GM19438 (cell line): ENCODE measurements around the gene PRPS1.
"Not testable (repeated sequence)": the region's sequence is repeated elsewhere in the genome, so short reads cannot be mapped to it uniquely, and the experiment has no call there.

Experiments used
- ATAC-seq: cut with Tn5 transposase; IDR thresholded peaks from one replicate; pipeline ENCODE4 v1.9.1; 2021; ENCODE audit warnings: low read depth; ENCODE audit not compliant: unreplicated experiment

The PRPS1 gene

DNA sequence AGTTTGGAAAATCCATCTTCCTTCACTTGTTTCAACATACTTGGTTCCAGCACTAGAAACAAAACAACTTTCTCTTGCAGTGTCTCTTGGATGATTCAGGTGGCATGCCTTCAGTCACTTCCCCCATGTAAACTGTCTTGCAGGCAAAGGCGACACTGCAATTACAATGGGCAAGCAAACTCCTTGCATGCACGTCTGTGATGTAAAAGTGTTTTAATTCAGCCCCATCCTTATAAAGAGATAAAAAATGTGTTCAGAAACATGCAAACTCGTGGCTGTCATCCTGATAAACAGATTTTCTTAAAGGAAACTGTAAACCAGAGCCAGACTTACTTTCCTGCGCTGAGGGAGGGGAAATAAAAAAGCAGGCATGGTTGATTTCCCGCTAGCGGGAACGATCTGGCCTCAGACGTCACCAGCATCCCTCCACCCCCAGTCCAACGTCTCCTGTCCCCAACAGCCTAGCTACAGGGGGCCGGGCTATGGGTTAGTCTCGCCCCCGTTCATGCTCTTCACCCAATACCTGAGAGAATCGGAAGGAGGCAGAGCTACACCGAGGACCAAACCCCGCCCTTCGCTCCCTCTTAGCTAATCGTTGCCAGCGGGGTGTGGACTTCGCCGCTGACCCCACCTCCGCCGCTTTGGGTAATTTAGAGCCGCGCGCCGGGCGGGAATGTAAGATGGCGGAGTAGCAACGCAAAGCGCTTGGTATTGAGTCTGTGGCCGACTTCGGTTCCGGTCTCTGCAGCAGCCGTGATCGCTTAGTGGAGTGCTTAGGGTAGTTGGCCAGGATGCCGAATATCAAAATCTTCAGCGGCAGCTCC, at the start of gene PRPS1:
PRPS1 (plus strand) TSS at position 673 of the 824 bp plus-strand sequence; CDS start at position 792, 119 bp downstream.
- peak; percentile 98 for ATAC-seq

DNA sequence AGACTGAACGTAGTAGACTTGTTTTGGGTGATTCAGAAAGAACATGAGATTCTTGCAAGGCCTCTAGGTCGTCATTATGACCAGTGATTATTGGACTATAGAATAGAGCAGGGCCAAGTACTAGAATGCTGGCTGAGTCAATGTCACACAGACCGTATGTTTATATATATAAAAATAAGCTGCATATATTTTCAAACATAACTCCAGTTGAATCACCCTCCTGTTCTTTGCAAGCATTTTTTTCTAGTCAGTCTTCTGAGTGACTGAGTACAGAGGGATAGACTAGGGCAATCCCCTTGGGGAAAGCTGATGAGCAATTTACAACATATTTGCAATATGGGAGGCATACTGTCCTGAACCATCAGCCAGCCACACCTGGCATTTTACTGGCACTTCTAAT, 48.4 kb upstream of the PRPS1 start:
- no peak for ATAC-seq

DNA sequence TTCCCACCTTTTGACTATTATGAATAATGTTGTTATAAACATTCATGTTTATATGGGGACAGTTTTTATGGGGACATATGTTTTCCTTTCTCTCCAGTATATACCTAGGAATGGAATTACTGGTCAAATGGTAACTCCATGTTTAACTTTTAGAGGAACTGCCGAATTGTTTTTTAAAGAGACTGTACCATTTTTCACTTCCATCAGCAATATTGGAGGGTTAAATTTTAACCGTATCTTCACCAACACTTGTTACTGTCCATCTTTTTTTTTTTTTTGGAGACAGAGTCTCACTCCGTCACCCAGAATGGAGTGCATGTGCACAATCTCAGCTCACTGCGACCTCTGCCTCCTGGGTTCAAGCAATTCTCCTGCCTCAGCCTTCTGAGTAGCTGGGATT, 46.4 kb upstream of the PRPS1 start:
- no peak for ATAC-seq

DNA sequence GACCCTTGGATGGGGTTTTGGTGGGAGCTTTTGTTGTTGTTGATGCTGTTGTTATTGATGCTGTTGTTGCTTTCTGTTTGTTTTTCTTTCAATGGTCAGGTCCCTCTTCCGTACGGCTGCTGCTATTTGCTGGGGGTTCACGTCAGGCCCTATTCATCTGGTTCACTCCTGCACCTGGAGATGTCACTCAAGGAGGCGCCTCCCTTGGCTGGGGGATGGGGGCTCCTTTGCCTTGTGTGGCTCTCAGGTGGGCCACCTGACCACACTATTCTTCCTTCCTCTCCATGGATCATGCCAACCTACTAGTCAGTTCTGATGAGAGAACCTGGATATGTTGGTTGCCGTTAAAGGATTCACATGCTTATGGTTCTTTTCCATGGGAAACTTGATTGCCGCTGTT, 39.1 kb upstream of the PRPS1 start:
- no peak for ATAC-seq

DNA sequence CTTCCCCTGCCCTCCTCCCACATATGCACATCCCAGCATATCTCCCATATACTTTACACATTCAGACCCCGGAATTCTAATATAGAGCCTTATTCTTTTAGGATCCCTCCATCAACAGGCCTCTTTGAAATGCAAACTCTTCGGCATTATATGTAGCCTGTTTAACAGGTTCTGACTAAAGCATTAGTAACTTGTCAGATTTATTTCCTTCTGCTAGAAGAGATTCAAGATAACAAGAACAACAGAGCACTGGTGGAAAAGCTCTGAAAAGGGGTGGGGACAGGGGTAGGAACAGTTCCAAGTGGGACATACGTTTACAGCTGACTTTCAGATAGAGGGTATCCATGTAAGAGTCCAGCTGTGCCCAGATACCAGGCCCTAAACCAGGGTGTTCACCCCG, 31.7 kb upstream of the PRPS1 start:
- ATAC-seq, result no peak

DNA sequence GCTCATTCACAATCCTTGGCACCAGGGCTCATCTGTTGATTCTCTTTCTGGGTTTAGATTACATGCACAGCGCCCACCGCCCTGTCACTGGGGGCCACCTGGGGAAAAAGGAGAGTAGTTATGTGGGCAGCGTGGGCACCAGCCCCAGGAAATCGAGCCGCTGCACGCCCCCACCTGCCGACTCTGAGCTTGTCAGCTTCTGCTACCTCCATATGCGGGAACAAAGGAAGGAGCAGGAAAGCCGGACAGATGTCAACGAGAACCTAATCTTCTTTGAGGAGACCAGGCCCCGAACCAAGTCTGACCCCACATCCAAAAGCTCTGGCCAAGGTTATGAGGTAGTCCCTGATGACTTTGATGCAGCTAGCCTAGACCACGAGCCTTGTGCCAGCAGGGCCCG, 31.0 kb upstream of the PRPS1 start:
- no peak for ATAC-seq

DNA sequence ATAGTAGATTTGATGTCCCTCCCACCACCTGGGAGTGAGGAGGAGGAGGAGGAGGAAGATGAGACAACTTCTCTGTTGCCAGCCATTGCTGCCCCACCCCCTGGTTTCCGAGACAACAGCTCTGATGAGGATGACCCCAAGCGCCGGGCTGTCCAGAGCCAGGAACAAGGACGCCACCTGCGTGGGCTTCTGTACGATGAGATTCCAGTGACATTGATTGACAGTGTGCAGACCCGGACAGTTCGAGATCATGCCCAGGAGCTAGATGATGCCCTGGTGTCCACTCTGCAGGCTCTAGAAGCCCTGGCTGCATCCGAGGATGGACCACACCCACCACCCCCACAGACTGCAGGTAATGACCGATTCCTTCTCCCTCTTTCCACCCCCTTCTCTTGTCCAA, 30.5 kb upstream of the PRPS1 start:
- ATAC-seq, result no peak

DNA sequence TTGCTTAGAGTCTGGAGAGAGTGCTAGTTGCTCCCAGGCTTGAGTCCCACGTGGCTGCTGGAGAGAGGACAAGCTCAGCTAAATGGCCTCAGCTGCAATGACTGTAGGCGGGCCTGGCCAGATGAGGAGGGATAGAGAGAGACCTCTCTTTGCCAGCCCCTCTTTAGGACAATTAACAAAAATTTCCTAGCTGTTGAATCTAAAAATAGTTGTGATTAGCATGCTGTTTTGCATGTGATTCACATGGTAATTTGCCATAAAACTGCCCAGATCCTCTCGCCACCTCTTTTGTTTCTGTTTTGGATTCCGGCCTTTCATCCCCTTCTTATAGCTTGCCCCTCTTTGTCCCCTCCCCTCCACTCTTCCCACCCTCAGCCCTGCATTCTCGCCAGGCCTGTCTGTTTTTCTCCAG, 28.9 kb upstream of the PRPS1 start:
- no peak for ATAC-seq

DNA sequence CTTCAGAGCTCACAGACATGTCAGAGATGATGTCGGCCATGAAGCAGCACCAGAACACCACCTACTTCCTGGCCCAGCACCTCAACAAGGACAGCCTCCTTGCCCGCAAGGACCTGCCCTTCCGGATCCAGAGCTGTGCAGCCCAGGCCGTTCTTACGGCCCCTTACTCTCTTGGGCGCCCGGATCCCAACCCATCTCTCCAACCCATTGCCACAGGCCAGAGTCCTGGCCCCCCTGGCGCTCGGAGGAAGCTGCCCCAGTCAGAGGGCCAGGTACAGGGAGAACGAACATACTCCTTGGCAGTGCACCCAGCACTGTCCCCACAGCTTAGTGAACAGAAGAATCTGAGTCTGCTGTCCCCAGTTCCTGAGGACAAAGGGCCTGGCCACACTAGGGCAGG, 27.9 kb upstream of the PRPS1 start:
- no peak for ATAC-seq

DNA sequence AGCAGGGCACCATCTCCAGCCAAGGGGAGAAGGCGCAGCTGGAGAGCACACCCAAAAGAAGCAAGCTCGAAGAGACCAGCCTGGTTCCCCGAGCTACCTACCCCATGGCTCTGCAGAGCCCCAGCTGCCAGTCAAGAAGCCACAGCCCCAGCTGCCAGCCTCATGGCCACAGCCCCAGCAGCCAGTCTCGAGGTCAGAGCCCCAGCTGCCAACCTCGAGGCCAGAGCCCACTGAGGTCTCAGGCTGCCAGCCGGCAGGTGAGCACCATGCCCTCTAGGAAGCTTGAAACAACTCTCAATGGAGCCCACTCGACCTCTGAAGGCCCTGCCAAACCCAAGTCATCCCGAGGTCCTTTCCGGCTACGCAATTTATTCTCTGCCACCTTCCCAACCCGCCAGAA, 27.0 kb upstream of the PRPS1 start:
- no peak for ATAC-seq

DNA sequence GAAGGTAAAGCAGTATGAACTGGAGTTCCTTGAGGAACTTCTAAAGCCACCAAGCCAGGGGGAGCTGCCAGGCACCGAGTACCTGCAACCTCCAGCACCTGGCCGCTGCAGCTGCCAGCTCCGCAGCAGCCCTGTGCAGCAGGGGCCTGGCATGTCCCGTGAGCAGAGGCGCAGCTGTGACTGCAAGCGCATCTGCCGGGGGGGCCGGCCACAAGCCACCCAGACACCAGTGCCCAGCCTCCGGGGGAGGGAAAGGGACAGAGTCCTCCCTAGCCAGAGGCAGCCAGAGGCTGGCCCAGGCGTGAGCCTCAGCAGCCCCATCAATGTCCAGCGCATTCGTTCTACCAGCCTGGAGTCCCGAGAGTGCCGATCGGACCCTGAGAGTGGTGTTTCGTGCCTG, 26.6 kb upstream of the PRPS1 start:
- no peak for ATAC-seq

DNA sequence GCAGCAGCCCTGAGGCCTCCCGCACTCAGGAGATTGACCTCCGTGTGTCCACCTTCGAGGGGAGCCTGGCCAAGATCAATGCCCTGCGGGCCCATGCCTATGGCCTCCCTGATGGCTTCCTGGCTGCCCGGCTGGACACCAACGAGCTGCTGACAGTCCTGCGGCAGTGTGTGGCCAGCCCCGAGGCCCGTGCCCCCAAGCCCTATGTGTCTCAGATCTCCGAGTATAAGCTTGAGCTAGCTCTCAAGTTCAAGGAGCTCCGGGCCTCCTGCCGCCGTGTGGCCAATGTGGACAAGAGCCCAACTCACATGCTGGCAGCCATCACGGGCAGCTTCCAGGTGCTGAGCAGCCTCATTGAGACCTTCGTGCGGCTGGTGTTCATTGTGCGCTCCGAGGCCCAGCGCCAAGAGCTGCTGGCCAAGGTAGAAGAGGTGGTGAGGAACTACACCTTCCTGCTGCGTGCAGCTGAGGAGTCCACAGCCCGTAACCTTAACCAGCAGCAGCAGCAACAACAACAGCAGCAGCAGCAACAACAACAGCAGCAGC, 25.5 kb upstream of the PRPS1 start:
- ATAC-seq, result no peak

DNA sequence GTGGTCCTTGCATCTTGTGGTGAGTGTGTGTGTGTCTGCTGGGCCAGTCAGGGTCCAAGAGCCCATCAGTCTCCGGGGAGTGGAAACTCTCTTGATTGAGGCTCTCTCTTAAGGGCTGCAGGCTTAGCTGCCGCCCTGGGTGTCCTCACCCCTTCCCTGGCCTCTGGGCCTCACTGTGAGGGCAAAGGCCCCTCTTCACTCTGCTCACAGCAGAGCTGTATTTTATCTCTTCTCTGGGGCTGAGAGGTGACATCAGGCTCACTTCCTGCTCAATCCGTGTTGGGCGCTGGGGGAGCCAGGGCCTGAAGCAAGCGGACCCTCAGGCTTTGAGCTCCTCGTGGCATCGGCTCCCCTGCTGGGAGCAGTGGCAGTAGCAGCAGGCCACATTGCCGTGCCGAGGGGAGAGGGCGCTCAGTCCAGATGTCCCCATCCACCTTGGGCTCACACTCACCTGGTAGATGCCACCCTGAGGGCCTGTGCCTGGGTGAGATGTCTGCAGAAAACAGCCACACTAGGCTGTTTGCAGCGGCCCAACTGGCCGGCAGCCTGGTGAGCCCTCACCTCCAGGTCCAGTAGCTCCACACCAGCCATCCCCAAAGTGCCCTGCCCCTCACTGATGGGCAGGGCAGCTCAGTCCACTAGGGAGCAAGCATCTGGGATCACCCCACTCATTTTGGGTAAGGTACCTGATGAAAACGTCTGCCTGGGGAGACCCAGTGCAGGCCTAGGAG, 24.7 kb upstream of the PRPS1 start:
- no peak for ATAC-seq

DNA sequence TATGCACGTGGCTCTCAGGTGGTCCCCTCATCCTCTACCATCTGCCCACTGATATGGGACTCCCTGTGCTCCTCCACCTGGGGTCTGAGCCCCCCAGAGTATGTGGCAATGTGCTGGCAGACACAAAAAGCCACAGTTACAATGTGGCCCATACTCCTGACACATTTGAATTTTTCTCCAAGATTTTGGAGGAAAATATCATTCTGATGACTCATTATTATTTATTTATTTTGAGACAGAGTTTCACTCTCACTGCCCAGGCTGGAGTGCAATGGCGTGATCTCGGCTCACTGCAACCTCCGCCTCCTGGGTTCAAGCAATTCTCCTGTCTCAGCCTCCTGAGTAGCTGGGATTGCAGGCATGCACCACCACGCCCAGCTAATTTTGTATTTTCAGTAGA, 19.2 kb upstream of the PRPS1 start:
- not testable (repeated sequence) for ATAC-seq

DNA sequence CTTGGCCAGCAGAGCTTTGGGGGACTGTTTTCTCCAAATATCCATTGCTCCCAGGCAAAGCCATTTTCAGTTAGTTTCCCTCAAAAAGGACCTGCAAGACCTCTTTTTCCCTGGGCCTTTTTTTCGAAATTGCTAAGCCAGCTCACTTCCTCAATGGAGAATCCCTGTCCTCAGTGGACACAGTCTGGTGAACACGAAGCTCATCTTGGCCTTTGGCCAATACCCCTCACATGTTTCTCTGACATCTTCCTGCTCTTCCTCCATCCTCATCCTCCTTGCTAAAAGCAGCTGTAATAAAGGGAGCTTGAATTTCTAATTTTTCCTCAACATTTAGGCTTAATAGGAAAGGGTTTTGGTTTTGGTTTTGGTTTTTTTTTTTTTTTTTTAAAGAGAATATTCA, 17.6 kb upstream of the PRPS1 start:
- ATAC-seq, result no peak

DNA sequence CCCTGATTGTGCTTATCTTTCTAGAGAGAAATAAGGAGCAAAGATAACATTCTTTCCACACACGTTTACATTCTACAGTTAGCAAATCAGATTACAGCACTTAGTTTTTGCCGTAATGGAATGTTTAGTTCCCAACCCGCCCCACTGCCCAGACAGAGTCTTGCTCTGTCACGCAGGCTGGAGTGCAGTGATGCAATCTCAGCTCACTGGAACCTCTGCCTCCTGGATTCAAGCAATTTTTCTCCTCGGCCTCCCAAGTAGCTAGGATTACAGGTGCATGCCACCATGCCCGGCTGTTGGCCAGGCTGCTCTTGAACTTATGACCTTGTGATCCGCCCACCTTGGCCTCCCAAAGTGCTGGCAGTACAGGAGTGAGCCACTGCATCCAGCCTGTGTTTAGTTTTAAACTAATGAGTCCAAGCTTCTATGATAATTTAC, 8.4 kb upstream of the PRPS1 start:
- no peak for ATAC-seq

DNA sequence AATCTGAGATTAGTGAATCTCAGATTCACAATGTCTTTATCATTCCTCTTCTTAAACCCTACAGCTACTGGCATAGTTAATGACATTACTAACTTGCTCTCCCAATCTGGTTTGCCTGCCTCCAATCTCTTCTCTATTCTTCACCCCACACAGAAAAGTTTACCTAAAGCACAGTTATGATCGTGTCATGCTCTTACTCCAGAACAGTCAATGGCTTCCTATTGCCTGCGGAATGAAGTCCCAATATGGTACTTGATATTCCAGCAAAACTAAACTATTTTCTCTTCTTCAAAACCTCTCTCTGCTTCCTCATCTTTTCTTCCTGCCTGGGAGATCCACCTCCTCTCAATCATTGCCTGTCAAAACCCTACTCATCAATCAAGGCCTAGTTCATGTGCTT, 3.4 kb upstream of the PRPS1 start:
- no peak for ATAC-seq

DNA sequence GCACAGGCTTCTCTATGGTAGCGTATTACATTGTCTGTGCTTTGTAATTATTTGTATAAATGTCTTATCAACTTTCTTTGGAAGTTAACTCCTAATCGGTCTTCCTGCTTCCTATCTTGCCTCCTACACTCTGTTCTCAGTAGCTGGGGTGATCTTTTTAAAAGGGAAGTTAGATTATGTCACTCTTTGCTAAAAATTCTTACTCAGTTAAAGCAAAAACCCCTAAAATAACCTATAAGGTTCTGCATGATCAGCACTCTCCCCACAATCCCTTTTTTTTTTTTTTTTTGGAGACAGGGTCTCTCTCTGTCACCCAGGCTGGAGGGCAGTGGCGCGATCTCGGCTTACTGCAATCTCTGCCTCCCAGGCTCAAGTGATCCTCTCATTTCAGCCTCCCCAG, 2.6 kb upstream of the PRPS1 start:
- ATAC-seq, result no peak

DNA sequence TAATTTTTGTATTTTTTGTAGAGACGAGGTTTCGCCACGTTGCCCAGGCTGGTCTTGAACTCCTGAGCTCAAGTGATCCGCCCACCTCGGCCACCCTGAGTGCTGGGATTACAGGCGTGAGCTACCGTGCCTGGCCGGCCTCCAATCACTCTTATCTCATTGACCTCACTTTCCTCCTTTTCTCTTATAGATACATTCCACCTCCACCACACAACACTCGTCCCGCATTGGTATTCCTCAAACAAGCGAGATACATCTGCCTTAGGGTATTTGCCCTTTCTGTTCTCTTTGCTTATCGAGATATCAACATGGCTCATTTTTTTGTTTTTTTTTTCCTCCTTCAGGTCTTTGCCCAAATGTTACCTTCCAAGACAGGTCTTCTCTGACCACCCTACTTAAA, 1.8 kb upstream of the PRPS1 start:
- ATAC-seq, result no peak

DNA sequence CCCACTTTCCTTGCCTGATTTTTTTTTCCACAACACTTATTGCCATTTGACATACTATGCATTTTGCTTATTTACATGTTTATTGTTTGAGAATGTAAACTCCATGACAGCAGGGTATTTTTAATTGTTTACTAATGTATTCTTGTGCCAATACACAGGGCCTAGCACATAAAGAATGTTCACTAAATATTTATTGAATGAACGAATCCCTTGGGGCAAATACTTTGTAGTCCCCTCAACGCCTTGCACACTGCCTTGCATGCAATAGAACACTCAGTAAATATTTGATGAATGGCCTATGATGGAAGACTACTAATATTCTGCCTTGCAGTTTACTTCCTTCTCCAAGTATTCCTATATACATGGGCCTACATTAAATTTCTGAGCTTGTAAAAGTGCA, 1.4 kb upstream of the PRPS1 start:
- no peak for ATAC-seq

DNA sequence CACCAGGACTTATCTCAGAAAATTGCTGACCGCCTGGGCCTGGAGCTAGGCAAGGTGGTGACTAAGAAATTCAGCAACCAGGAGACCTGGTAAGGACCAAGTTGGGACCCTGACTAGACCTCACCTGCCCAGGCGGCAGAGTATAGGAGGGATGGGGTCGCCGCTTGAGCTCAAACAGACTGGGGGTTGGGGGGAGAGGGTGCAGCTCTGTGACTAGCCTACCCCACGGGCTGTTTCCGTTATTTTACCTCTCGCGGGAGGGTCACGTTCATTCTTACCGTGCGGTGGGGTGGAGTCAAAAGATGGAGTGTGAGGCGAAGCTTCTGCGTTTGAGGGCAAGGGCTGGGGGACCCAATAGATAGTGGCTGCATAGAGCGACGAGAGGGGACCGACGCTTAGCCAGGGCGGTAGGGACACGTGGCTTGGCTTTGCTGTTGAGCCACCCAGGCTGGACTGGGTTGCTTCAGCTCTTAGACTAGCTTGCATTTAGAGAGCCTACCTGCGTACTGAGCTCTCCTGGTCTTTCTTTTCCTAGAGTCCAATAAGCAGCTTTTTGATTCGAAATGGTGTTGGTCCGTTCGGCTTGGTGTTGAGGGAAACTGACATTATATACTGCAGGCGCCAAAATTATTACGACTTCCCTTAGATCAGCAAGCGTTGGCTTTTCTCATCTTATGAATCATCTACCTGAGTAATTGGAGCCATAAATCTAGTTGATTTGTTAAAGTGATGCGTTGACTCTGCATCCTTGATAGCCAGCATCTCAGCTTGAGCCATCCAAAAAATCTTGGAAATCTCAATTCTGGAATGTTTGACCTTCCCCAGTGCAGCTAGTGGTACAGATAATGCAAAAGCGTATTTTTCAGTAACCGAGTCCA, 591 bp downstream of the PRPS1 start:
- ATAC-seq, result peak; percentile 38
